ENCODE measurements around the gene GLUD2. TPM values are rescaled to one million over a fixed set of nuclear protein-coding genes. Genes with fewer than 3 reads are reported as not detected.

The GLUD2 gene
- total and polyA plus RNA-seq, 2 experiments from 2014 or later = 0.09 to 0.18 TPM

DNA sequence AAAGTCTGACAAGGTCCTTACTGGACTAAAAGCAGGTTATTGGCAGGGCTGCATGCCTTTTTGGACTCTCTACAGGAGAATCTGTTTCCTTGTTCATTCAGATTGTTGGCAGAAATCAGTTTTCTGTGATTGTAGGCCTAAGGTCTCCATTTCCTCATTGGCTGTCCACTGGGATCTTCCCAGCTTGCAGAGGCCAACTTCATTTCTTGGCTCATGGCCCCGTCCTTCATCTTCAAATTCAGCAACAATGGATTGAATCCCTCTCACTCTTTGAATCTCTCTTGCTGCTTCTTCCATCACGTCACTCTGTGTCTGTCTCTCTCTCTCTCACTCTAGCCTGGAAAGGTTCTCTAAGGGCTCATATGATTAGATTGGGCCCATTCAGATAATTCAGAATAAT lies 14.9 kb upstream of the GLUD2 start:
- DNase-seq (ENCODE audit: low read depth in 1 of 2, low spot score in 1 of 2) = no peak
- H3K27me3 ChIP-seq = no peaks in the 10 kb centered on the region
- no peak overlapping the region for H3K27ac ChIP-seq
- H3K4me3 ChIP-seq = no peak overlapping the region
- no peaks in the 10 kb centered on the region for H3K36me3 ChIP-seq
- H3K9me3 ChIP-seq (ENCODE audit: low read depth) = no peaks in the 10 kb centered on the region
- H3K4me1 ChIP-seq (ENCODE audit: low read depth) = no peaks in the 10 kb centered on the region
- TF ChIP-seq, protein P1, sequence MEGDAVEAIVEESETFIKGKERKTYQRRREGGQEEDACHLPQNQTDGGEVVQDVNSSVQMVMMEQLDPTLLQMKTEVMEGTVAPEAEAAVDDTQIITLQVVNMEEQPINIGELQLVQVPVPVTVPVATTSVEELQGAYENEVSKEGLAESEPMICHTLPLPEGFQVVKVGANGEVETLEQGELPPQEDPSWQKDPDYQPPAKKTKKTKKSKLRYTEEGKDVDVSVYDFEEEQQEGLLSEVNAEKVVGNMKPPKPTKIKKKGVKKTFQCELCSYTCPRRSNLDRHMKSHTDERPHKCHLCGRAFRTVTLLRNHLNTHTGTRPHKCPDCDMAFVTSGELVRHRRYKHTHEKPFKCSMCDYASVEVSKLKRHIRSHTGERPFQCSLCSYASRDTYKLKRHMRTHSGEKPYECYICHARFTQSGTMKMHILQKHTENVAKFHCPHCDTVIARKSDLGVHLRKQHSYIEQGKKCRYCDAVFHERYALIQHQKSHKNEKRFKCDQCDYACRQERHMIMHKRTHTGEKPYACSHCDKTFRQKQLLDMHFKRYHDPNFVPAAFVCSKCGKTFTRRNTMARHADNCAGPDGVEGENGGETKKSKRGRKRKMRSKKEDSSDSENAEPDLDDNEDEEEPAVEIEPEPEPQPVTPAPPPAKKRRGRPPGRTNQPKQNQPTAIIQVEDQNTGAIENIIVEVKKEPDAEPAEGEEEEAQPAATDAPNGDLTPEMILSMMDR (IDR thresholded peaks at IDR 0.05; ENCODE audit: low read depth, low read length) = no peak

DNA sequence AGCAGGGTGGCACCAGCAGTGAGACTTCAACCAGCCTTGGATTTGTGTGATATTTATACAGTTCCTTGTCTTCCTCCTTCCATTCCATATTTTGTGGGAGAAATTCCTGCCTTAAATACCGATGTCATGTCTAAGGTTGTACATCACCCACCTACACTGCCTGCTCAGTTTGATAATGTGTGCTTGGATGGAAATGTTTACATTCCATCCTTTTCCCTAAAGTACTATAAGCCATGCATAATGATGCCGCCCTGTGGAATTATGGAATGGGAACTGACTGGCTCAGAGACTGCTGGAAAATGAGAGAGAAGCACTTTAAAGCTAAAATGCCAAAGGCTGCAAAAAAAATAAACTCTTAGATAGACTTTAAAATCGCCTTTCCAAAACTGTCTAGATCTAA lies 11.3 kb upstream of the GLUD2 start:
- DNase-seq (ENCODE audit: low read depth in 1 of 2, low spot score in 1 of 2) = no peak
- Histone ChIP-seq H3K4me1 (ENCODE audit: low read depth) (no peaks in the 10 kb centered on the region), H3K27ac (no peak overlapping the region), H3K9me3 (ENCODE audit: low read depth) (no peaks in the 10 kb centered on the region), H3K36me3 (no peaks in the 10 kb centered on the region), H3K4me3 (no peak overlapping the region), H3K27me3 (no peaks in the 10 kb centered on the region)
- TF ChIP-seq, protein P1 (IDR thresholded peaks at IDR 0.05; ENCODE audit: low read depth, low read length) = no peak

DNA sequence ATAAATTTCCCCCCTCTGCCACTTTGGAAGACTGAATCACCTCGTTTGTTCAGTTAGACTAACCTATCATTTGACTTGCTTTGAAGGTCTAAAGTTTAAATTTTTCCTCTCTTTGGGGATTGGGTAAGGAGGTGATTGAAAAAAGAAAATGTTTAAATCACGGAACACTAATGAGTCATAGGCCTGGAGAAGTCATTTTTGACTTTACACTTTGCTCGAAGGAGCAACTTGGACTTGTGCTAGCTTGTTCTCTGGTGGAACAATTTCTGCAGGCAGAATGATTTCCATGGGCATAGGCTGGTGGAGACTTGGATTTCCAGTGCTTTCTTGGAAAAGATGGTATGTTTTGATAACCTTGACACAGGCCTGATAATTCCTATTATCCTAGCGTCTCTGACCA lies 10.5 kb upstream of the GLUD2 start:
- no peak for DNase-seq (ENCODE audit: low read depth in 1 of 2, low spot score in 1 of 2)
- Histone ChIP-seq H3K4me3 (no peak overlapping the region), H3K27ac (no peak overlapping the region), H3K4me1 (ENCODE audit: low read depth) (no peaks in the 10 kb centered on the region), H3K36me3 (no peaks in the 10 kb centered on the region), H3K27me3 (no peaks in the 10 kb centered on the region), H3K9me3 (ENCODE audit: low read depth) (no peaks in the 10 kb centered on the region)
- TF ChIP-seq, protein P1 (IDR thresholded peaks at IDR 0.05; ENCODE audit: low read depth, low read length) = no peak

DNA sequence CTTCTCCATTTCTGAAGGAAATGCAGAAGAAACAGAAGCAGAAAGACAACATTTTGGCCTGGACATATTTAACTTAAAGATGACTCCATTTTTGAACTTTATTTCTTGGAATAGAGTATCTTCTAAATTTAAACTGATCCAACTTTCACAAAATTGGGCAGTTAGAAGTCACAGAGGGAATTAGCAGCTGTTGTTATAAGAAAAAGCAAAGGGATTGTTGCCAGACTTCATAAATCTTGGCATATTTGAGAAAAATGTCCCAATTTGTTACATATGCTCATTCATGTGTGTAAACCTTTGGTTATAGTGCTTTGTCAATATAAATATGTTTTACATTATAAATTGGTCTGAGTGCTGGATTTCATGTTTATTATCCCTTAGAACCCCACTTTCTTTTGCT lies 3.4 kb downstream of the GLUD2 start:
- Histone ChIP-seq H3K36me3 (no peaks in the 10 kb centered on the region), H3K27ac (no peak overlapping the region), H3K4me1 (ENCODE audit: low read depth) (no peaks in the 10 kb centered on the region), H3K9me3 (ENCODE audit: low read depth) (peaks cover 3% of the 10 kb centered on the region), H3K27me3 (no peaks in the 10 kb centered on the region), H3K4me3 (no peak overlapping the region)
- TF ChIP-seq, protein P1 (IDR thresholded peaks at IDR 0.05; ENCODE audit: low read depth, low read length) = no peak
- DNase-seq (ENCODE audit: low read depth in 1 of 2, low spot score in 1 of 2) = no peak

DNA sequence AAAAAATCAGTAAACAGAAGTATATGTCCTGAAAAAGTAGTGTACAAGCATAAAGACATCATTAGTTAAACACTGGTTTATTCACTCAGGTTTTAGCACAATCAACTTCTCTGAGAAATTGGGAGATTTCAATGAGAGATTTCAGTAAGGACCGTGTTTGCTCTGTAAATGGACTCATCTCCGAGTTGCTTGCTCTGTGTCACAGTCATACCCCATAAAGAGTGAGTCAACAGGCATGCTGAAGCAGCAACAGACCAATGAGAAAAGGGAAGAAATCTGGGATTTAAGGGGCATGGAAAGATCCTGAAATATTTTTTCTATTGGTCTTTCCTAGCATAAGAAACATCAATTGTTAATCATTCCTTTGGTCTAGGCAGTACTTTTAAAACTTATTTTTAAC lies 4.7 kb downstream of the GLUD2 start:
- Histone ChIP-seq H3K4me1 (ENCODE audit: low read depth) (no peaks in the 10 kb centered on the region), H3K27ac (no peak overlapping the region), H3K4me3 (no peak overlapping the region), H3K9me3 (ENCODE audit: low read depth) (peaks cover 3% of the 10 kb centered on the region), H3K27me3 (no peaks in the 10 kb centered on the region), H3K36me3 (no peaks in the 10 kb centered on the region)
- no peak for DNase-seq (ENCODE audit: low read depth in 1 of 2, low spot score in 1 of 2)
- TF ChIP-seq, protein P1 (IDR thresholded peaks at IDR 0.05; ENCODE audit: low read depth, low read length) = no peak

DNA sequence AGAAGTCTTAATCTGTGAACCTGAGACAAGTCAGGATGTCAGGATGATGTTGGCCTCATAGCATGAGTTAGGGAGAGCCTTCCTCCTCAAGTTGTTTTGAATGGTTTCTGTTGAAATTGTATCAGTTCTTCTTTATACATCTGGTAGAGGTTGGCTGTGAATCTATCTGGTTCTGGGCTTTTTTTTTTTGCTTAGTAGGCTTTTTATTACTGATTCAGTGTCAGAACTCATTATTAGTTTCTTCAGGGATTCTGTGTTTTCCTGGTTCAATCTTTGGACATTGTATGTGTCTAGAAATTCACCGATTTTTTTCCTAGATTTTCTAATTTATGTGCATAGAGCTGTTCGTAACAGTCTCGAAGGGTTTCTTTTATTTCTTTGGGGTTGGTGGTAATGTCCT lies 14.9 kb downstream of the GLUD2 start:
- DNase-seq (ENCODE audit: low read depth in 1 of 2, low spot score in 1 of 2) = no peak
- no peaks in the 10 kb centered on the region for H3K36me3 ChIP-seq
- H3K27me3 ChIP-seq = no peaks in the 10 kb centered on the region
- no peaks in the 10 kb centered on the region for H3K4me1 ChIP-seq (ENCODE audit: low read depth)
- TF ChIP-seq, protein P1 (IDR thresholded peaks at IDR 0.05; ENCODE audit: low read depth, low read length) = no peak
- no peak overlapping the region for H3K27ac ChIP-seq
- no peak overlapping the region for H3K4me3 ChIP-seq
- H3K9me3 ChIP-seq (ENCODE audit: low read depth) = no peaks in the 10 kb centered on the region

All from cardiac muscle cell (in vitro differentiated cells and primary cell).